Endothelial cell of hepatic sinusoid (primary cell): ENCODE results near the gene TMEM225.
"Not testable (repeated sequence)": the region's sequence is repeated elsewhere in the genome, so short reads cannot be mapped to it uniquely, and the experiment has no call there.

ENCODE experiments used
- in situ Hi-C: cut with HindIII; loops from 2 replicates; pipeline ENCODE4 v1.10.0; 2017; ENCODE audit warnings: low sequenced_read_pairs

Gene TMEM225, protein sequence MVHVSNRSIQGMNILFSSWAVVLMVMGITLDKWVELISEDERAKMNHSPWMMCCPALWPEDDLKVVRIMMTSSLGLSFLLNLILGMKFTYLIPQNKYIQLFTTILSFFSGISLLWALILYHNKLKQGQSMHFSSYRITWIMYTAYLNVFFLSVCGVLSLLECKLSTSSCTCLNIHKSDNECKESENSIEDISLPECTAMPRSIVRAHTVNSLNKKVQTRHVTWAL

DNA sequence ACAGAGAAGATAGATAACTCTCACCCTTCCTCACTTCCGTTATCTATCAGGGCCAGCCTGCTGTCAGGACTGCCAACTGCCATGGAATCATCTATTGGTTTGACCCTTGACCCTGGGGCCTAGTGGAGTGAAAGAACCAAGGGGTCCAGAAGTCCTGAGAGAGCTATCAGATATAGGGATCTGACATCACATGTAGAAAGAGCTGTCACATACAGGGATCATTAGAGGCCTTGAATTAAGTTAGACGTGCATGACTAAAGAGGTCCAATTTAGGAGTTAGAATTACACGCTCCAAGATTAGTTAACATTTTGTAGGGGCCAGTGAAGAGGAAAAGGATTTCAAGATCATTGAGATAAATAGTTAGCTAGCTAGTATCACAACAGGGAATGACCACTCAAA is at the start of gene TMEM225:
TMEM225 (minus strand) TSS at position 101 of the 400 bp plus-strand sequence. CDS start 245 bp downstream, outside the sequence.
- in situ Hi-C loops, result no loop called here

DNA sequence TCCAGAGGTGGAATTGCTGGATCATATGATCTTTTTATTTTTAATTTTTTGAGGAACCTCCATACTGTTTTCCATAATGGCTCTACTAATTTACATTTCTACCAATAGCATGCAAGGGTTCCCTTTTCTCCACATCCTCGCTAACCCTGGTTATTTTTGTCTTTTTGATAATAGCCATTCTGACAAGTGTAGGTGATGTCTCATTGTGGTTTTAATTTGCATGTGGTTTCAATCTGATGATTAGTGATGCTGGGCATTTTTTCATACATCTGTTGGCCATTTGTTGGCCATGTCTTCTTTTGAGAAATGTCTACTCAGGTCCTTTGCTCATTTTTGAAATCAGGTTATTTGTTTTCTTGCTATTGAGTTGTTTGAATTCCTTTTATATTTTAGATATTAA is 38.6 kb upstream of the TMEM225 start:
- in situ Hi-C loops, result no loop called here

DNA sequence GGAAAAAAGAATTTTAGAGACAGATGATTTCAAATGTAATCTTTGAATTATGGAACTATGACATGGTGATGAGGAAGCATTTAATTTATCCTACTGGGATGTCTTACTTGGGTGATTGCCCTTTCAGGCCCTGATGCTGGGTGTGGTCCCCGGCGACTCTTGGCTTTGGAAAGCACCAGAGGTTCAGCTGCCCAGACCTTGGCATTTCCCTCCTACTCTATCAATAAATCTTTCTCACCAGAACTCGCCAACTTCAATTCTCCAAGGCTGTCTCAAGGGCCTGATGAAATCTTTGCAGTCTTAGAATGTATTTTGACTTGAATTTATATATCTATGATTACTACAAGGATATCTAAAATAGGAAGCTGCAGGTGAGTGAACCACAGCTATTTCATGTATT is 35.5 kb upstream of the TMEM225 start:
- in situ Hi-C loops, result no loop called here

DNA sequence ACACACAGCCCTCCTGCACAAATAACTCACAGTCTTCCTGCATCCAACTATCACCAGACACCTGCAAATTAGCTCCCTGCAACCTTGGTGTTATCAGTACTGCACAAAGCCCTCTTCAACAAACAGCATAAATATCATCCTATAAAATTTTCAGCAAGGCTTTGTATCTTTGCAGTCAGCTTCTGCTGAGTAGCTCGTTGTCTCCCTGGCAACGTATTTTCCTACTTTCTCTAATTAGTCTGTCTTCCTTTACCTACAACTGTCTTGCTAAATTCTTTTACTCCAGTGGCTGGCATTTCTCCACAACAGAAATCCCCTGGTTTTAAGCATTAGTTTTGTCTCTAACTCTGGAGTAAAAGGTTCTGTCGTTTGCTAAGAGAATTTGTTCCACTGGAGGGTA is 20.4 kb upstream of the TMEM225 start:
- in situ Hi-C loops, result no loop called here

DNA sequence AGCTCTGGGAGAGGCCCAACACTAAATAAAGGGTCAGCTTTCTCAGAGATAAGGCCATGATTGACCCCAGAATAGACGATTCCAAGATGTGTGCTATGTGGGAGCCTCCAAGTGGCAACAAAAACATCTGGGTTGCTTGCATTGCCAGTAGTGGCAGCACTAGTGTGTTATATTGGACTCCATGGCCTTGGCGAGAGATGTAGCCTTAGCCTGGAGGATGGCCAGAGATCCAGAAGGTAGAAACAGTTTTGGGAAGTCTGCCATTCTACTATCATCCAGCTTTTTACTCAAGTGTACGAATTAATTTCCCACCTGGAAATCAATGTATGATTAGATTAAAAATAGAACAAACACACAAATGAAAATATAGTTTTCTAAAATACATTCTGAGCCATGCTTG is 19.5 kb upstream of the TMEM225 start:
- in situ Hi-C loops, result no loop called here

DNA sequence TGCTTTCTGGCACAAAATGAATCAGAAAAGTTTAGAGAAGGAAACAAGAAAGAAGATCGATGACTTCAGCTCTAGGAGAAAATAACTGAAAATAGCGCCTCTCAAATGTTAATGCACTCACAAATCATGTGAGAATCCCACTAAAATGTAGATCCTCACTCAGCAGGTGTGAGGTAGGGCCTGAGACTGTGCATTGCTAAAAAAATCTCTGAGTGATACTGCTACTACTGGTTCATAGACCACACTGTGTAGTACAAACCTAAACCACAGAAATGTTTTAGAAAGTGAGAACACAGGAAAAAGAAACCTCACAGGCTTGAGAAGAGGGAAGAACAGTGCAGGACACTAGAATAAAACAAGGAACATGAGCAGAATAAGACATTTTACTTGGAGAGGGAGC is 18.5 kb upstream of the TMEM225 start:
- in situ Hi-C loops, result no loop called here

DNA sequence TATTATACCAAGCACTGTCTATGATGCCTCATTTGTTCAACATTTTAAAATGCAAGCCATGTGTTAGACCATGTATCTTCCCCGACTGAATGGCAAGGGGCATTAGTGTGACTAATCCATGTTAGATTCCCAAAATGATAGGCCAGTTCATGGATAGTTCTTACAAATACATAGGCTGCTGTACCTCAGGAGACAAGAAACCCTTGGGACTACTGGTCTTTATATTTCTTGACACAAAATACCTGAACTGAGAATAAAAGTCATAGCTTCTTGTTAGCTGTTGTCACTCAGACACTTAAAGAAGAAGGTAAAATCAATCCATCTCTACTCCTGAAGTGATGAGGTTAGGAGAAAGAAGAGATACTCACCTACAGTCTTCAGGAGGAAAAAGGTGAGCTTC is 16.4 kb upstream of the TMEM225 start, which contains the start of gene OR8D4:
OR8D4 (plus strand) TSS at position 301 of the 400 bp plus-strand sequence. CDS start 4,265 bp downstream, outside the sequence.
- in situ Hi-C loops, result no loop called here

DNA sequence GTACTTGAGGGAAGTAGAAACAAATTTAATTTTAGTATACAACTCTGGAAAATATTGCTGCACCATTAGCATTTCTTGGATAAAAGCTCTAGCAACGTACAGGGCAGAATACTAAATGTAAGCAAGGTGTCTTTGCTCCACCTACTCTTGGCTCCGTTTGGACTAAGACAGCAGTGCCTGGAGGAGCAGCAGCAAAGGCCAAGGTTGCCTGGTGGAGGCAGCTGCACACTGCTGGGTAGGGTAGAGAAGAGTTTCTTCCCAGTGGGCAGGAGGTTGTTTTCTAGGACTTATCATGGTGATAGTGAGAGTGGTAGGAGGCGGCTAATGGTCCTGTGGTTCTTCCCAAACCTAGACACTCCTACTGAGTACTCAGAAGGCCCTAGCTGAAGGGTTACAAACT is 14.3 kb upstream of the TMEM225 start:
- in situ Hi-C loops, result no loop called here

DNA sequence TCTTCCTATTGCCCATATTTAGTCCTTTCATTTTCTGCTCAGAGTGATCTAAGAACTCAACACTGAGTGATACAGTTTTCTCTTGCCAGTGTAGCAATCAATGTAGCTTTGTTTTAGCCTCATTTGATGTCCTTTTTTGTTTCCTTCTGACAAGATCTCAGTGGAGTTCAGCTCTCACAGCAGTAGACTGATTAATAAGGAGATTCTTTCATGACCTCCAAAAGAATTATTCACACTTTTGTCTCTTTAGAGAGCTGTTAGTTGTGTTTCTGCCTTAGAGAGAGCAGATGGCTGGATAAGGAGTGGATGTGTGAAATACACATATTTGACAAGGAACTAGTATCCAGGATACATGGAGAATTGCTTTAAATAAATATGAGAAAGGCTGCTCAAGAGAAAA is 6.6 kb upstream of the TMEM225 start:
- in situ Hi-C loops, result no loop called here

DNA sequence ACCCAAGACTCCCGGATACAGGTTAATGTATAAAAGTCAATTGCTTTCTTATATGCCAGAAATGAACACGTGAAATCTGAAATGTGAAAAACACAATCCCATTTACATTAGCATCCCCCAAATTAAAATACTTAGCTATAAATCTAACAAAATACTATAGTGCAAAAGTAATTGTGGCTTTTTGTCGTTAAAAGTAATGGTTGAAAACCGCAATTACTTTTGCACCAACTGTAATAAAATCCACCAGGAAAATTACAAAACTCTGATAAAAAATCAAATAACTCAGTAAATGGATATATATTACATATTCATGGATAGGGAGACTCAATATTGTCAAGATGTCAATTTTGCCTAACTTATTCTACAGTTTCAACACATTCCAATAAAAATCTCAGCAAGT is 4.6 kb downstream of the TMEM225 start:
- in situ Hi-C loops, result no loop called here

DNA sequence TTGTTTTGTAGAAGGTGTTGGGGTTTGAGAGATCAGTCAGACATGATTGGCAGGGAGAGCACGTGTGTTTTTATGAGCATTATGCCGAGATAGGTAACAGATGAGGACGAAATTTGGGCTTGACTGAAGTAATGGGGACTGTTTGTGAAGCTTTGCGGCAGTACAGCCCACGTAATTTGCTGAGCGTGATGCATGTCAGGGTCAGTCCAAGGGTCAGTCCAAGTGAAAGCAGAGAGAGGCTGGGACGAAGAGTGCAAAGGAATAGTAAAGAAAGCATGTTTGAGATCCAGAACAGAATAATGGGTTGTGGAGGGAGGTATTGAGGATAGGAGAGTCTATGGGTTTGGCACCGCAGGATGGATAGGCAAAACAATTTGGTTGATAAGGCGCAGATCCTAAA is 17.7 kb downstream of the TMEM225 start:
- in situ Hi-C loops, result not testable (repeated sequence)

DNA sequence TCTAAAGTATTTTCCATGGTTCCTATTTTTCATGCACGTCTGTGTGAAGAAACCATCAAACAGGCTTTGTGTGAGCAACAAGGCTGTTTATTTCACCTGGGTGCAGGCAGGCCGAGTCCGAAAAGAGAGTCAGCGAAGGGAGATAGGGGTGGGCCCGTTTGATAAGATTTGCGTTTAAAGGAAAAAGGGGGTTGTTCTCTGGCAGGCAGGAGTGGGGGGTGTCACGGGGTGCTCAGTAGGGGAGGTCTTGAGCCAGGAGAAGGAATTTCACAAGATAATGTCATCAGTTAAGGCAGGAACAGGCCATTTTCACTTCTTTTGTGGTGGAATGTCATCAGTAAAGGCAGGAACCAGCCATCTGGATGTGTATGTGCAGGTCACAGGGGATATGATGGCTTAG is 20.2 kb downstream of the TMEM225 start:
- in situ Hi-C loops, result not testable (repeated sequence)

DNA sequence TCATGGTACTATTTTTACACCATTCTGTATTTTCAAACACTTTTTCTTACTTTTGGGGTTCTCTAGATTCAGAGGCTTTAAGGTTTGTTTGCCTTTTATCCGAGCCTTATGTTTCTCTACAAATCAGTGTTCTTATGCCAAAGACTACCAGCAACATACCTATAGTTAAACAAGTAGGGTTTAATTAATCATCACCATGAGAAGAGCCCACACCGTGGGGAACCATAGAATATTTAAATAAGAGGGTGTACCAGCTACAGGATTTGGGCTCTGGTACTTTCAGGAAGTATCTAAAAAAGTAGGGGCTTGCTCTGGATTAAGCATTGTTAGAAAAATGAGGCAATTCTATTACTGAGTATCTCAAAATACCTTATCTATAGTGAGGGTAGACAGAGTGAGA is 25.7 kb downstream of the TMEM225 start:
- in situ Hi-C loops, result loop anchor here (5.0 kb wide), 1 partner anchor 53 kb away; no protein-coding TSS in a partner anchor

DNA sequence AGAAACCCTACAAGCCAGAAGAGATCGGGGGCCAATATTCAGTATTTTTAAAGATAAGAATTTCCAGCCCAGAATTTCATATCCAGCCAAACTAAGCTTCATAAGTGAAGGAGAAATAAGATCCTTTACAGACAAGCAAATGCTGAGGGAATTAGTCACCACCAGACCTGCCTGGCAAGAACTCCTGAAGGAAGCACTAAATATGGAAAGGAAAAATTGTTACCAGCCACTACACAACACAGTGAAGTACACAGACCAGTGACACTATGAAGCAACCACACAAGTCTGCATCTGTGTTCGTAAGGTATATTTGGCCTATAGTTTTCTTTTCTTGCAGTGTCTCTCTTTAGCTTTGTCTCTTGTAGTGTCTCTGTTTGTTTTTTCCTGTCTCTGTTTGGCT is 29.0 kb downstream of the TMEM225 start:
- in situ Hi-C loops, result no loop called here

DNA sequence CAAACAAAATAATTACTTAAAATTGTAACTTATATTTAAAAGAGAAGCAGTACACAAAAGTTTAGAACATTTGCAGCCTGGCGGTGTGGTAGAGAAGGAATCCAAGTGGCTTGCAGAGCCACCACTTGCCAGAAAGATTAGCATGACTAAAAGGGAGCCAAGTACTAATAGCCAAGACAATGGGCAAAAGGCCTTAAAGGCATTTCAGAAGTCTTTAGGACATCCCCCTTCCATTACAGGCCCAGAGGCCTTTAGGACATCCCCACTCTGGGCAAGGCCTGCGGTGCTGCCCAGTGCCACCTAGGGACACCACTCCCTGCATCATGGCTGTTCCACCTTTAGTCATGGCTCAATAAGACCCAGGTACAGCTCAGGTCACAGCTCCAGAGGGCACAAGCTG is 32.4 kb downstream of the TMEM225 start:
- in situ Hi-C loops, result no loop called here

DNA sequence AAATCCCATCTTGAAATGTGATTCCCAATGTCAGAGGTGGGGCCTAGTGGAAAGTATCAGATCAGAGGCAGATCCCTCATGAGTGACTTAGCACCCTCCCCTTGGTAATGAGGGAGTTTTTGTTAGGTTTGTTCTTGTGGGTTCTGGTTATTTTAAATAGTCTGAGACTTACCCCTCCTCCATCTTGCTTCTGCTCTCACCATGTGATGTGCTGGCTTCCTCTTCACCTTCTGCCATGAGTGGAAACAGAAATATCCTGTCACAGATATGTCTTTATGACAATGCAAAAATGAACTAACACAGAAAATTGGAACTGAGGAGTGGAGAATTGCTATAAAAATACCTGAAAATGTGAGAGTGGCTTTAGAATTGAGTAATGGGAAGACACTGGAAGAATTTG is 33.1 kb downstream of the TMEM225 start:
- in situ Hi-C loops, result no loop called here

DNA sequence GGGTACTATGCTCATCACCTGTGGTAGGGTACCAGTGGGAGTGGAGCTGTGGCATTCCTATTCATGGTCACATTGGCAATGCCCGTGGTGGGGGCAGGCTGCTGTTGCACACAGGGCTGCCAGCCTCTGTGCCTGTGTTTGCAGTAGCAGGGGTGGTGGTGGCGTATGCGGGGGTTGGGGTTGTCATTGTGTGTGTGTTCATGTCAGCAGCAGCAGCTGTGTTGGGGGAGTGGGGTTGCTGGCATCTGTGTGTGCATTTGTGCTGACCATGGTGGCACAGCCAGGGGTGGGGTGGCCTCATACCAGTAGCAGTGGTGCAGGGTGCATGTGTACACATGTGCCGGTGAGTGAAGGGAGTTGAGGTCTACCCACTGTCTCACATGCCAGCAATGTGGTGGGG is 34.4 kb downstream of the TMEM225 start:
- in situ Hi-C loops, result no loop called here

DNA sequence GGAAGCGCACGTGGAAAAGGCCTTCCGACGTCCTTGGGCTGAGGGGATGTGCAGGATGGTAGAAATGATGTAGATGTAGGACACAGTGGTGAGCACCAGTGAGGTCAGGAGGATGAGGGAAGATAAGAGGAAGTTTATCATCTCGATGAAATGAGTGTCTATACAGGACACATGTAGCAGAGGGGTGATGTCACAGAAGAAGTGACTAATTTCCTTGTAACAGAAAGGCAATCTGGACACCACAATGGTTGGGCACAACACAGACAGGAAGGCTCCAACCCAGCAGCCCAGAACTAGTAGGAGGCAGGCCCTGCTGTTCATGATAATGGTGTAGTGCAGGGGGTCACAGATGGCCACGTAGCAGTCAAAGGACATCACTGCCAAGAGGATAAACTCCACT is 44.3 kb downstream of the TMEM225 start:
- in situ Hi-C loops, result no loop called here

DNA sequence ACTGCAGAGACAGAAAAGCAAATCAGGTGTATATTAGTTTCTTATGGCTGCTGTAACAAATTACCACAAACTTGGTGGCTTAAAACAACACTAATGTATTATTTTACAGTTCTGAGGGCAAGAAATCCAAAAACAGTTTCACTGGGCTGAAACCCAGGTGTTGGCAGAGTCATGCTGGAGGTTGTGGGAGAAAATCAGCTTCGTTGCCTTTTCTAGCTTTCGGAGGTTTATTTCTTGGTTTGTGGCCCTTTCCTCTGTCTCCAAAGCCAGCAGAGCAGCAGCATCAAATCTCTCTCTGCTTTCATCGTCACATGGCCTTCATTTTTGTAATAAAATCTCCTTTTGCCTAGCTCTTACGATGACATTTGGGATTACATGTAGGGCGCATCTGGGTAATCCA is 46.3 kb downstream of the TMEM225 start:
- in situ Hi-C loops, result no loop called here

DNA sequence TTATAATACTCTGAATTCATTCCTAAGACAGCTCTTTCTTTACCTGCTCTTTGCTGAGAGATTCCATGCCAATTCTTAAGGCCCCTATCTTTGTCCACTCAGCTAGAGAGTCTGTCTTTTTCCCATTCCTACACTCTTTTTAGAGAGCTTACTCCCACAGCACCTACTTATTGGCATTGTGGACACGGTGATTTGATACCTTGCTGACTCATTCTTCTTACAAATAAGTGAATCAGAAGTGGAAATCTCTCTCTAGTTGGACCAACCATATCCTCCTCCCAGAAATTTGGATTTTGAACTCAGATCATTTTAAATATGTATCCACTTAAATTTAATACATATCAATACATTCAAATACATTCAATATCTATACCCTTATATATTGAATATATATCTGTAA is 46.8 kb downstream of the TMEM225 start:
- in situ Hi-C loops, result no loop called here

DNA sequence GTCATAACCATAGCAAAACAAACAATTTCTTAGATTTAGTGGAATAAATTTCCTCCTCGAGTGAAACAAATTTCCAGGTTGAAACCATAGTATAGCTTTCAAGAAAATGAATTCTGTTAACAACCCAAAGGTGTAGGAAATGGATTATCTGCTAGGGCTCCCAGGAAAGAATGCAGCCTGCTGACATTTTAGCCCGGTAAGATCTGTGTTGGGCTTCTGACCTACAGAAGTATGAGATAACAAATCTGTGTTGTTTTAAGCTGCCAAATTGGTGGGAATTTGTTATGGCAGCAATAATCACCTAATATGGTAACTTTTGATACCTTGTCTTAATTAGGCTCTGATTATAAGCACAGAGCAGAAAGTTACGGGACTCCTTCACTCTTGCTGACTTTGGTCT is 47.3 kb downstream of the TMEM225 start:
- in situ Hi-C loops, result no loop called here

DNA sequence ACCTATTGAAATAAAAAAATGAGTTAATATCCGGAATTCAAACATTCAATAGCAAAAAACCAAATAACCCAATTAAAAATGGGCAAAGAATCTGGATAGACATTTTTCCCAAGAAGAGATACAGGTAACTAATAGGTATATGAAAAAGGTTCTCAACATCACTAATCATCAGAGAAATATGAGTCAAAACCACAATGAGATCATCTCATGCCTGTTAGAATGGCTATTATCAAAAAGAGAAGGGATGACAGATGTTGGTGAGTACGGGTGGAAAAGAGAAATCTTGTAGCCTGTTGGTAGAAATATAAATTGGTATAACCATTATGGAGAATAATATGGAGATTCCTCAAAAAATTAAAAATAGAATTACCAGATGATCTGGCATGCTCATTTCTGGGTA is 52.4 kb downstream of the TMEM225 start:
- in situ Hi-C loops, result no loop called here
